ENCODE measurements around the gene SLF2.

SLF2 gene

GRCh38 chr10:100967332-100967731, 54.6 kb downstream of the SLF2 start:
- no peak overlapping the region for H4K8ac ChIP-seq (ENCODE audit: low read depth, low read length)
- H3K14ac ChIP-seq (ENCODE audit: low read length): no peak overlapping the region
- H3K4ac ChIP-seq (ENCODE audit: low read depth, low read length): no peak overlapping the region
- H3K4me1 ChIP-seq (ENCODE audit: control insufficient read depth in 1 of 2, insufficient read depth in 2 of 2, low read length in 2 of 2): peaks cover 8 to 10% of the 10 kb centered on the region in 2 experiments
- H4K12ac ChIP-seq (ENCODE audit: low read depth, low read length): no peak overlapping the region
- H2BK120ac ChIP-seq (ENCODE audit: insufficient read depth, low read length, poor library complexity): no peak overlapping the region
- no peak overlapping the region for H3K9ac ChIP-seq (ENCODE audit: low read length)
- peaks cover 3% of the 10 kb centered on the region for H3K79me2 ChIP-seq (ENCODE audit: control insufficient read depth, insufficient read depth, low read length, poor library complexity)
- no peak overlapping the region for H4K91ac ChIP-seq (ENCODE audit: low read depth, low read length)
- no peak overlapping the region for H3K4me3 ChIP-seq (ENCODE audit: low read depth, low read length)
- no peak overlapping the region for H3K18ac ChIP-seq (ENCODE audit: low read length)
- no peaks in the 10 kb centered on the region for H3K79me1 ChIP-seq (ENCODE audit: low read length)
- H3K9me3 ChIP-seq (ENCODE audit: insufficient read depth, low read depth, low read length): no peaks in the 10 kb centered on the region
- H2AK5ac ChIP-seq (ENCODE audit: low read length): no peak overlapping the region
- H2BK12ac ChIP-seq (ENCODE audit: low read length): no peak overlapping the region
- no peaks in the 10 kb centered on the region for H3K27me3 ChIP-seq (ENCODE audit: insufficient read depth, low read length)
- peaks cover 0 to 5% of the 10 kb centered on the region in 2 experiments for H3K36me3 ChIP-seq (ENCODE audit: control insufficient read depth in 1 of 2, insufficient read depth in 2 of 2, low read length in 2 of 2)
- no peak for DNase-seq
- no peak overlapping the region for H3K23ac ChIP-seq (ENCODE audit: low read length)
- H3K27ac ChIP-seq (ENCODE audit: low read depth, low read length): no peak overlapping the region
- H2BK5ac ChIP-seq (ENCODE audit: low read depth, low read length, poor library complexity): no peak overlapping the region
- H2AFZ ChIP-seq (ENCODE audit: insufficient read depth, low read length, poor library complexity): no peak overlapping the region
- no peak overlapping the region for H3K4me2 ChIP-seq (ENCODE audit: low read length)
- WGBS (ENCODE audit: extremely low coverage, insufficient coverage, insufficient read length): no CpG with 5 or more reads among the region's 2 CpGs

DNA sequence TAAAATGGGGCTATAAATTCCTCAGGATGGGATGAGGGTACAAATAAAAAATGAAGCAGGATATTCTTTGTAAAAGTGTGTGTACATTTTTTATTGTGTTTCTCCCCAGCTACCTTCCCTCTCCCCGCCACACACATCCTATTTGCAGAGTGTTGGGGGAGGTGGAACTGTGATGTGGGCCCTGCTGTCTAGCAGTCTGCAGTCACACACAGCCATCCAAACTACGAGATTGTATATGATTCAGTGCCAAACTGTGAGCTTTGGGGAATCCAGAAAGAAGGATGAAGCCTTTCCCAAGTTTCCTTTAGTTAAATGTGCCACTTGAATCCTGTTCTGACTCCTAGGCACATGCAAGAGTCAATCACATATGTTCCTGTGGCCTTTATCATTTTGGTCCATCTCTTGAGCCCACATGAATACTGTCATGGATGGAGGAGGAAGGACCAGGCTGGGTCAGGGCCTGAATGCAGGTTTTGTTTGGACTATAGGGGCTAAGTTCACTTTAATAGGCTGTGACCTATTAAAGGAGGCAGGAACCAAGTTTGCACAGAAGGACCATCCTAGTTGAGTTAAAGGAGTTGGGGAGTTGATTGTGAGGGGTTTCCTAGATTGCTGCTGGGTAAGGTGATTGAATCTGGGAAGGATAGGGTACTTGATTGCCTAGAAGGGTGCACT, 55.4 kb downstream of the SLF2 start:
- no peak overlapping the region for H4K91ac ChIP-seq (ENCODE audit: low read depth, low read length)
- H3K36me3 ChIP-seq (ENCODE audit: control insufficient read depth in 1 of 2, insufficient read depth in 2 of 2, low read length in 2 of 2): no peaks in the 10 kb centered on the region
- H3K79me1 ChIP-seq (ENCODE audit: low read length): no peaks in the 10 kb centered on the region
- H3K14ac ChIP-seq (ENCODE audit: low read length): no peak overlapping the region
- H4K12ac ChIP-seq (ENCODE audit: low read depth, low read length): no peak overlapping the region
- no peak overlapping the region for H2AFZ ChIP-seq (ENCODE audit: insufficient read depth, low read length, poor library complexity)
- no peak overlapping the region for H3K27ac ChIP-seq (ENCODE audit: low read depth, low read length)
- no CpG with 5 or more reads among the region's 2 CpGs for WGBS (ENCODE audit: extremely low coverage, insufficient coverage, insufficient read length)
- H3K79me2 ChIP-seq (ENCODE audit: control insufficient read depth, insufficient read depth, low read length, poor library complexity): peaks cover 3% of the 10 kb centered on the region
- no peak overlapping the region for H3K9ac ChIP-seq (ENCODE audit: low read length)
- no peak for DNase-seq
- H3K23ac ChIP-seq (ENCODE audit: low read length): no peak overlapping the region
- H3K4me2 ChIP-seq (ENCODE audit: low read length): no peak overlapping the region
- no peak overlapping the region for H2BK5ac ChIP-seq (ENCODE audit: low read depth, low read length, poor library complexity)
- H4K8ac ChIP-seq (ENCODE audit: low read depth, low read length): no peak overlapping the region
- H3K18ac ChIP-seq (ENCODE audit: low read length): no peak overlapping the region
- no peak overlapping the region for H3K4me3 ChIP-seq (ENCODE audit: low read depth, low read length)
- H3K4me1 ChIP-seq (ENCODE audit: control insufficient read depth in 1 of 2, insufficient read depth in 2 of 2, low read length in 2 of 2): peaks cover 8 to 10% of the 10 kb centered on the region in 2 experiments
- no peak overlapping the region for H2BK120ac ChIP-seq (ENCODE audit: insufficient read depth, low read length, poor library complexity)
- H3K27me3 ChIP-seq (ENCODE audit: insufficient read depth, low read length): no peaks in the 10 kb centered on the region
- H3K9me3 ChIP-seq (ENCODE audit: insufficient read depth, low read depth, low read length): no peaks in the 10 kb centered on the region
- no peak overlapping the region for H2AK5ac ChIP-seq (ENCODE audit: low read length)
- no peak overlapping the region for H3K4ac ChIP-seq (ENCODE audit: low read depth, low read length)
- H2BK12ac ChIP-seq (ENCODE audit: low read length): no peak overlapping the region

DNA sequence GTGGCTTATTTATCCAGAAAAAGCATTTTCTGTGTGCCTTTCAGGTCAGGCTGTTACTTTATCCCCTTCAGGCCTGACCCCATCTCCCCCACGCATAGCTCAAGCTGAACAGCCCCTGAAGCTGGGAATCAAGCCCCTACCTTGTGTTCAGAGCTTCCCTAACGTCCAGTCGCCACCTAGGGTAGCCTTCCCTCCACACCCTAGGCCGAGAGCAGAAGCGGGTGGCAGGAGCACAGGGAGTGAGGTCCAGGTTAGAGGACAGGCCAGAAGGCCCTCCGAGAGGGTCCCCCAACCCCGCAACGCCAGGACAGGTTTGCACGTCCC, 56.1 kb downstream of the SLF2 start:
- Histone ChIP-seq H2BK12ac (ENCODE audit: low read length) (no peak overlapping the region), H3K9ac (ENCODE audit: low read length) (no peak overlapping the region), H3K4me2 (ENCODE audit: low read length) (peak overlapping the region; percentile 68), H3K4ac (ENCODE audit: low read depth, low read length) (no peak overlapping the region), H3K4me1 (ENCODE audit: control insufficient read depth in 1 of 2, insufficient read depth in 2 of 2, low read length in 2 of 2) (peaks cover 8 to 10% of the 10 kb centered on the region in 2 experiments), H3K23ac (ENCODE audit: low read length) (no peak overlapping the region), H3K14ac (ENCODE audit: low read length) (peak overlapping the region; percentile 11), H3K79me1 (ENCODE audit: low read length) (no peaks in the 10 kb centered on the region), H3K4me3 (ENCODE audit: low read depth, low read length) (peak overlapping the region; percentile 62), H3K9me3 (ENCODE audit: insufficient read depth, low read depth, low read length) (no peaks in the 10 kb centered on the region), H4K8ac (ENCODE audit: low read depth, low read length) (peak overlapping the region; percentile 21), H2AK5ac (ENCODE audit: low read length) (no peak overlapping the region), H2AFZ (ENCODE audit: insufficient read depth, low read length, poor library complexity) (peak overlapping the region; percentile 4), H3K27me3 (ENCODE audit: insufficient read depth, low read length) (no peaks in the 10 kb centered on the region), H4K12ac (ENCODE audit: low read depth, low read length) (peak overlapping the region; percentile 9), H3K79me2 (ENCODE audit: control insufficient read depth, insufficient read depth, low read length, poor library complexity) (peaks cover 3% of the 10 kb centered on the region), H2BK120ac (ENCODE audit: insufficient read depth, low read length, poor library complexity) (no peak overlapping the region), H3K18ac (ENCODE audit: low read length) (no peak overlapping the region), H2BK5ac (ENCODE audit: low read depth, low read length, poor library complexity) (no peak overlapping the region), H4K91ac (ENCODE audit: low read depth, low read length) (no peak overlapping the region), H3K27ac (ENCODE audit: low read depth, low read length) (no peak overlapping the region), H3K36me3 (ENCODE audit: control insufficient read depth in 1 of 2, insufficient read depth in 2 of 2, low read length in 2 of 2) (no peaks in the 10 kb centered on the region)
- DNase-seq: no peak
- no CpG with 5 or more reads among the region's 9 CpGs for WGBS (ENCODE audit: extremely low coverage, insufficient coverage, insufficient read length)

GRCh38 chr10:100969187-100970075, 56.7 kb downstream of the SLF2 start, which contains the start of gene SEMA4G:
TSS of gene SEMA4G (plus strand) at chr10:100969504. CDS start at chr10:100972913, 3,409 bp downstream.
- peak within 1 kb of the TSS; percentile 9 for H4K12ac ChIP-seq (ENCODE audit: low read depth, low read length)
- no peaks in the 10 kb centered on the region for H3K36me3 ChIP-seq (ENCODE audit: control insufficient read depth in 1 of 2, insufficient read depth in 2 of 2, low read length in 2 of 2)
- H2AK5ac ChIP-seq (ENCODE audit: low read length): no peak within 1 kb of the TSS
- H3K9ac ChIP-seq (ENCODE audit: low read length): no peak within 1 kb of the TSS
- peak within 1 kb of the TSS; percentile 59 for H4K8ac ChIP-seq (ENCODE audit: low read depth, low read length)
- no peak within 1 kb of the TSS for H2BK12ac ChIP-seq (ENCODE audit: low read length)
- peaks cover 8 to 10% of the 10 kb centered on the region in 2 experiments for H3K4me1 ChIP-seq (ENCODE audit: control insufficient read depth in 1 of 2, insufficient read depth in 2 of 2, low read length in 2 of 2)
- H3K4me3 ChIP-seq (ENCODE audit: low read depth, low read length): peak within 1 kb of the TSS; percentile 66
- H3K27me3 ChIP-seq (ENCODE audit: insufficient read depth, low read length): no peaks in the 10 kb centered on the region
- H3K27ac ChIP-seq (ENCODE audit: low read depth, low read length): no peak within 1 kb of the TSS
- peak within 1 kb of the TSS; percentile 11 for H3K14ac ChIP-seq (ENCODE audit: low read length)
- H2BK120ac ChIP-seq (ENCODE audit: insufficient read depth, low read length, poor library complexity): no peak within 1 kb of the TSS
- no peak within 1 kb of the TSS for H3K23ac ChIP-seq (ENCODE audit: low read length)
- no peaks in the 10 kb centered on the region for H3K9me3 ChIP-seq (ENCODE audit: insufficient read depth, low read depth, low read length)
- peaks cover 3% of the 10 kb centered on the region for H3K79me2 ChIP-seq (ENCODE audit: control insufficient read depth, insufficient read depth, low read length, poor library complexity)
- H2AFZ ChIP-seq (ENCODE audit: insufficient read depth, low read length, poor library complexity): peak within 1 kb of the TSS; percentile 48
- no peaks in the 10 kb centered on the region for H3K79me1 ChIP-seq (ENCODE audit: low read length)
- no CpG with 5 or more reads among the region's 70 CpGs for WGBS (ENCODE audit: extremely low coverage, insufficient coverage, insufficient read length)
- DNase-seq: peak in 1 of 2 donors; percentile 39
- H3K4me2 ChIP-seq (ENCODE audit: low read length): peak within 1 kb of the TSS; percentile 82
- H3K18ac ChIP-seq (ENCODE audit: low read length): peak within 1 kb of the TSS; percentile 22
- H3K4ac ChIP-seq (ENCODE audit: low read depth, low read length): peak within 1 kb of the TSS; percentile 4
- no peak within 1 kb of the TSS for H4K91ac ChIP-seq (ENCODE audit: low read depth, low read length)
- no peak within 1 kb of the TSS for H2BK5ac ChIP-seq (ENCODE audit: low read depth, low read length, poor library complexity)
